ENCODE results near the gene ARHGAP15.

The ARHGAP15 gene

GRCh38 chr2:143649226-143649740, 520.1 kb downstream of the ARHGAP15 start:
- Histone ChIP-seq H3K4me1 (ENCODE audit: control insufficient read depth, low read length) (no peaks in the 10 kb centered on the region), H3K9me3 (ENCODE audit: control insufficient read depth, insufficient read depth, low read length) (peaks cover 8% of the 10 kb centered on the region; the same call in 1 of the 2 replicates), H3K4me2 (ENCODE audit: low read length) (no peak overlapping the region), H3K27ac (ENCODE audit: low read depth, low read length) (no peak overlapping the region), H3K27me3 (ENCODE audit: control insufficient read depth, low read length) (no peaks in the 10 kb centered on the region), H3K36me3 (ENCODE audit: control insufficient read depth, low read length) (no peaks in the 10 kb centered on the region), H3K79me2 (ENCODE audit: control insufficient read depth, low read length) (no peaks in the 10 kb centered on the region), H3F3A (ENCODE audit: control insufficient read depth, insufficient read depth) (no peaks in the 10 kb centered on the region), H3K9me2 (replicated peaks; ENCODE audit: control insufficient read depth, low read length) (no peaks in the 10 kb centered on the region), H3K4me3 (ENCODE audit: low read length) (no peak overlapping the region), H4K20me1 (ENCODE audit: control insufficient read depth, insufficient read depth, low read depth, low read length) (no peaks in the 10 kb centered on the region)
- TF ChIP-seq EZH2phosphoT487 (IDR thresholded peaks at IDR 0.05; ENCODE audit: borderline replicate concordance, low read length): no peak
- no peak for TF ChIP-seq CTCF (IDR thresholded peaks at IDR 0.05; ENCODE audit: low read depth, low read length, poor library complexity, severe bottlenecking)

GRCh38 chr2:143652692-143653091, 523.5 kb downstream of the ARHGAP15 start:
- Histone ChIP-seq H4K20me1 (ENCODE audit: control insufficient read depth, insufficient read depth, low read depth, low read length) (no peaks in the 10 kb centered on the region), H3K27ac (ENCODE audit: low read depth, low read length) (no peak overlapping the region), H3K36me3 (ENCODE audit: control insufficient read depth, low read length) (no peaks in the 10 kb centered on the region), H3K9me3 (ENCODE audit: control insufficient read depth, insufficient read depth, low read length) (peaks cover 8% of the 10 kb centered on the region; the same call in 1 of the 2 replicates), H3K4me3 (ENCODE audit: low read length) (no peak overlapping the region), H3K79me2 (ENCODE audit: control insufficient read depth, low read length) (no peaks in the 10 kb centered on the region), H3K4me1 (ENCODE audit: control insufficient read depth, low read length) (no peaks in the 10 kb centered on the region), H3F3A (ENCODE audit: control insufficient read depth, insufficient read depth) (no peaks in the 10 kb centered on the region), H3K4me2 (ENCODE audit: low read length) (no peak overlapping the region), H3K27me3 (ENCODE audit: control insufficient read depth, low read length) (no peaks in the 10 kb centered on the region), H3K9me2 (replicated peaks; ENCODE audit: control insufficient read depth, low read length) (no peaks in the 10 kb centered on the region)
- TF ChIP-seq EZH2phosphoT487 (IDR thresholded peaks at IDR 0.05; ENCODE audit: borderline replicate concordance, low read length) (no peak), CTCF (IDR thresholded peaks at IDR 0.05; ENCODE audit: low read depth, low read length, poor library complexity, severe bottlenecking) (no peak)

- TF ChIP-seq CTCF (IDR thresholded peaks at IDR 0.05; ENCODE audit: low read depth, low read length, poor library complexity, severe bottlenecking) (no peak), EZH2phosphoT487 (IDR thresholded peaks at IDR 0.05; ENCODE audit: borderline replicate concordance, low read length) (no peak)
- H3K9me2 ChIP-seq (replicated peaks; ENCODE audit: control insufficient read depth, low read length): no peaks in the 10 kb centered on the region
Observed at GRCh38 chr2:143668234-143668633, 539.0 kb downstream of the ARHGAP15 start.

More at GRCh38 chr2:143668234-143668633, 539.0 kb downstream of the ARHGAP15 start:
- H3K36me3 ChIP-seq (ENCODE audit: control insufficient read depth, low read length): no peaks in the 10 kb centered on the region
- no peak overlapping the region for H3K4me2 ChIP-seq (ENCODE audit: low read length)
- no peaks in the 10 kb centered on the region for H3K9me3 ChIP-seq (ENCODE audit: control insufficient read depth, insufficient read depth, low read length)
- no peaks in the 10 kb centered on the region for H3K79me2 ChIP-seq (ENCODE audit: control insufficient read depth, low read length)
- H3F3A ChIP-seq (ENCODE audit: control insufficient read depth, insufficient read depth): no peaks in the 10 kb centered on the region
- H3K27me3 ChIP-seq (ENCODE audit: control insufficient read depth, low read length): no peaks in the 10 kb centered on the region
- no peak overlapping the region for H3K4me3 ChIP-seq (ENCODE audit: low read length)
- H3K27ac ChIP-seq (ENCODE audit: low read depth, low read length): no peak overlapping the region
- no peaks in the 10 kb centered on the region for H3K4me1 ChIP-seq (ENCODE audit: control insufficient read depth, low read length)
- no peaks in the 10 kb centered on the region for H4K20me1 ChIP-seq (ENCODE audit: control insufficient read depth, insufficient read depth, low read depth, low read length)
